ENCODE measurements around the gene MAFG. TPM values are rescaled to one million over a fixed set of nuclear protein-coding genes. Genes with fewer than 3 reads are reported as not detected.

Gene MAFG
- total RNA-seq, 1 experiment from 2014 or later = 31.4 TPM

DNA sequence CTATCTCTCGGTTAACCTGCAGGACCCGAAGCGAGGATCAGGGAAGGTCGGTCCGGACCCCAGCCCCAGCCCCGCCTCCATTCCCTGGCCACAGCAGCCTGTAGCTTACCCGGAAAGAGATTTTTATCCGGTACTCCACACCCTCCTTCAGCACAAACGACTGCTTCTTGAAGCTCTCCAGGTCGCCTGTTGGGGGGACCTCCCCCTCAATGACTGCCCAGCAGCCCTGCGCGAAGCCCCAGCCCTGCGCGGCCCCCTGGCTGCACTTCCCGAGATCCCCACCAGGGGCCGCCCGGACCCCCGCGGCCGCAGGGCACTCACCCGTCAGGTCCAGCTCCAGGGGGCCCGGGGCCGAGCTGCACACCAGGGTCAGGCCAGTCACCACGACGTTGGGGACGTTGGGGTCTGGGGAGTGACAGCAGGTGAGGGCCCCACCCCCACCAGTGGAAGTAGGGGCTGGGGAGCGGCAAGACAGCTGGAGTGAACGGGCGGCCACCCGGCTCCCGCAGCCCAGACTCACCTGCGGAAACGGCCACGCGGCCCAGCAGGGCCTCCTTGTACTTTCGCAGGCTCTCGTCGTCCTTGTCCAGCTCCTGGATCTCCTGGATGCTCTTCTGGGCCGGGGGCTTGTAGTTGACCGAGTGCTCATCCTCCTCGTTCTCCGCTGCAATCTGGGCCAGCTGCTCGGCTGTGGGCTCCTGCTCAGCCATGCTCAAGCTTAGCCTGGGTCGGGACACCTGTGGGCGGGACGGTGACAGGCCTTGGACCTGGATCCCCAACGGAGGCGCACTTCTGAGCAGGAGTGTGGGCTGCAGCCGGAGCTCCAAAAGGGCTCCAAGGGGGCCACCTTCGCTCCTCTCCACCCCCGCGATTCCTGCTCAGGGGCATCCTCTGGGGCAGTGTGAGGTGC, 58.1 kb downstream of the MAFG start:
- Histone ChIP-seq H3K23me2 (ENCODE audit: insufficient read length, low read depth, low read length, poor library complexity, severe bottlenecking) (peaks cover 8% of the 10 kb centered on the region), H3T11ph (ENCODE audit: low read length) (no peak overlapping the region), H4K5ac (ENCODE audit: insufficient read length, low read depth, low read length) (no peak overlapping the region), H3K79me2 (ENCODE audit: insufficient read depth, low read length) (no peaks in the 10 kb centered on the region), H3K23ac (ENCODE audit: insufficient read length, low read depth, low read length) (no peak overlapping the region), H3K14ac (ENCODE audit: insufficient read depth, low read length) (0 out of 2 replicates have a peak overlapping the region, but pooled peaks have one; percentile 14), H3K4me2 (ENCODE audit: insufficient read depth, insufficient read length, low read length) (peak overlapping the region; percentile 61), H3K9ac (ENCODE audit: extremely low read depth, insufficient read length, low read length) (peak overlapping the region; percentile 16), H3K18ac (ENCODE audit: insufficient read length, low read depth, low read length) (no peak overlapping the region), H3K9me3 (ENCODE audit: control insufficient read depth, low read depth, low read length) (no peaks in the 10 kb centered on the region), H2AK5ac (ENCODE audit: insufficient read length, low read length) (no peak overlapping the region), H3K4ac (ENCODE audit: low read depth, low read length) (no peak overlapping the region), H2BK20ac (ENCODE audit: low read depth, low read length, poor library complexity, severe bottlenecking) (no peak overlapping the region), H3K27me3 (ENCODE audit: insufficient read depth, low read length) (no peaks in the 10 kb centered on the region), H4K8ac (replicated peaks; ENCODE audit: insufficient read length, low read depth, low read length) (no peak overlapping the region), H3K56ac (ENCODE audit: insufficient read length, low read depth, low read length) (no peak overlapping the region), H4K91ac (ENCODE audit: insufficient read length, low read depth, low read length) (no peak overlapping the region), H2BK5ac (ENCODE audit: insufficient read length, low read length) (no peak overlapping the region), H2BK12ac (ENCODE audit: insufficient read length, low read depth, low read length) (no peak overlapping the region), H3K4me1 (ENCODE audit: insufficient read depth, low read length) (no peaks in the 10 kb centered on the region), H2AFZ (ENCODE audit: low read length) (no peak overlapping the region), H4K20me1 (ENCODE audit: control insufficient read depth, insufficient read depth, insufficient read length) (no peaks in the 10 kb centered on the region), H2BK120ac (ENCODE audit: low read depth, low read length, poor library complexity, severe bottlenecking) (no peak overlapping the region), H3K79me1 (ENCODE audit: insufficient read depth, low read depth, low read length, poor library complexity, severe bottlenecking) (no peaks in the 10 kb centered on the region), H2BK15ac (ENCODE audit: low read depth, low read length) (no peak overlapping the region), H3K27ac (ENCODE audit: insufficient read length, low read depth, low read length) (no peak overlapping the region)
- Mint-ChIP-seq H3K4me3 (peak overlapping the region; percentile 77 to 86), H3K27me3 (ENCODE audit: low read depth) (no peaks in the 10 kb centered on the region; the same call in 1 of the 2 replicates), H3K27ac (peak overlapping the region in 2 of 3 experiments; percentile 92 to 95; a peak in 4 of 7 replicates), H3K9me3 (no peaks in the 10 kb centered on the region), H3K36me3 (ENCODE audit: insufficient read depth in 1 of 3, low read depth in 3 of 3) (peaks cover 5 to 16% (median 13%) of the 10 kb centered on the region in 3 experiments; a peak in 6 of 7 replicates), H3K4me1 (peaks cover 17 to 34% of the 10 kb centered on the region in 2 experiments)
- TF ChIP-seq, protein P1, sequence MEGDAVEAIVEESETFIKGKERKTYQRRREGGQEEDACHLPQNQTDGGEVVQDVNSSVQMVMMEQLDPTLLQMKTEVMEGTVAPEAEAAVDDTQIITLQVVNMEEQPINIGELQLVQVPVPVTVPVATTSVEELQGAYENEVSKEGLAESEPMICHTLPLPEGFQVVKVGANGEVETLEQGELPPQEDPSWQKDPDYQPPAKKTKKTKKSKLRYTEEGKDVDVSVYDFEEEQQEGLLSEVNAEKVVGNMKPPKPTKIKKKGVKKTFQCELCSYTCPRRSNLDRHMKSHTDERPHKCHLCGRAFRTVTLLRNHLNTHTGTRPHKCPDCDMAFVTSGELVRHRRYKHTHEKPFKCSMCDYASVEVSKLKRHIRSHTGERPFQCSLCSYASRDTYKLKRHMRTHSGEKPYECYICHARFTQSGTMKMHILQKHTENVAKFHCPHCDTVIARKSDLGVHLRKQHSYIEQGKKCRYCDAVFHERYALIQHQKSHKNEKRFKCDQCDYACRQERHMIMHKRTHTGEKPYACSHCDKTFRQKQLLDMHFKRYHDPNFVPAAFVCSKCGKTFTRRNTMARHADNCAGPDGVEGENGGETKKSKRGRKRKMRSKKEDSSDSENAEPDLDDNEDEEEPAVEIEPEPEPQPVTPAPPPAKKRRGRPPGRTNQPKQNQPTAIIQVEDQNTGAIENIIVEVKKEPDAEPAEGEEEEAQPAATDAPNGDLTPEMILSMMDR (conservative IDR thresholded peaks at IDR 0.05) = peak; percentile 98
- WGBS (ENCODE audit: extremely low coverage, insufficient read length, low lambda C conversion rate) = no CpG with 5 or more reads among the region's 52 CpGs
- DNase-seq = peak; percentile 86

Data from H9 (cell line).